ENCODE measurements around the gene FES.

DNA sequence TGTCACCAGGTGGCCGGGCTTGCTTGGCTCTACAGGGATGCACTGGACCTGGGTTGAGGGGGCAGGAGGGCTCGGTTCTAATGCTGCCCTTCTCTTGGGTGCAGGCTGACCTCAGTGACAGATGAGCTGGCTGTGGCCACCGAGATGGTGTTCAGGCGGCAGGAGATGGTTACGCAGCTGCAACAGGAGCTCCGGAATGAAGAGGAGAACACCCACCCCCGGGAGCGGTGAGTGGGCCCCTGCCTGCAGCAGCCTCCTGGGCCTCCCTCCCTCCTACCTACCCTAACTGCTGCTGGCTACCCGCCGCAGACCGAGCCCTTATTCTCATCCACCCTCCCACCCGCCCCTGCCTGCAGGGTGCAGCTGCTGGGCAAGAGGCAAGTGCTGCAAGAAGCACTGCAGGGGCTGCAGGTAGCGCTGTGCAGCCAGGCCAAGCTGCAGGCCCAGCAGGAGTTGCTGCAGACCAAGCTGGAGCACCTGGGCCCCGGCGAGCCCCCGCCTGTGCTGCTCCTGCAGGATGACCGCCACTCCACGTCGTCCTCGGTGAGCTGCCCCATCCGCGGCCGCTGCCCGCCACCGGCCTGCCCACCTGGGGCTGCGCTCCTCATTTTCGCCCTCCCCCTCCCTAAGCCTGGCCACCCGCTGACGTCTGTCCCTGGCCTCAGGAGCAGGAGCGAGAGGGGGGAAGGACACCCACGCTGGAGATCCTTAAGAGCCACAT lies 5.6 kb downstream of the FES start:
- no peak for TF ChIP-seq GATA3 (IDR thresholded peaks at IDR 0.05; ENCODE audit: low read depth, low read length)
- no peak for TF ChIP-seq GATA2 (IDR thresholded peaks at IDR 0.05; ENCODE audit: low read depth, low read length)
